ENCODE results near the gene DGKB.

DNA sequence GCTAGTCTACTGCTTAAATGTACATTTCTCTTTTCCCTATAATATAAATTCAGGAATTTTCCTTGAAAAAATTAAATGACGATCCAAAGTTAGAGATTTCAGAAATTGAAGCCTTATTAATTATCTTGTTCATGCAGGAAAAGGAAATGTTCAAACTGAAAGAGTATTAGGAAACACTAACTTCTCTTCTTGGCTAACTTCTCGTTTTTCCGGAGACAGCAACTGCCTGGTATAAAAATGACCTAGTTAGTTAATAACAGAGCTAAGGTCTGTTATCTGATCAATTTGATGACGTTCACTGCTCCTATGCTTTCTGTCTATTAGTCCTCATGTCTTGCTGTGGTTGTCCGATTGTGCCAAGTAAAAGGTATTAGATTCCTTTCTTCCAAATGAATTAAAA is 212.5 kb downstream of the DGKB start:
- TF ChIP-seq GATA3 (IDR thresholded peaks at IDR 0.05; ENCODE audit: low read depth, low read length) (no peak), GATA2 (IDR thresholded peaks at IDR 0.05; ENCODE audit: low read depth, low read length) (0 out of 2 replicates have a peak, but pooled peaks have one; percentile 12)
